Left colon (tissue), 2 donors: ENCODE results near the gene PPIB. TPM values are rescaled to one million over a fixed set of nuclear protein-coding genes. Genes with fewer than 3 reads are reported as not detected.
"Not testable (repeated sequence)": the region's sequence is repeated elsewhere in the genome, so short reads cannot be mapped to it uniquely, and the experiment has no call there.

Source experiments
- ATAC-seq: fragments of 200-7000 bp; cut with Tn5 transposase; one replicate; pipeline ENCODE4 v1.9.1; 2020; ENCODE audit warnings: mild to moderate bottlenecking, moderate library complexity
- DNase-seq, 2 donors: peaks; one replicate each; pipeline ENCODE4 v3.0.0-alpha.2; 2020
- intact Hi-C, 2 donors: fragments of 100-400 bp; cut with DNase I in 1 of 2; cut with micrococcal nuclease in 1 of 2; formaldehyde crosslinking; loops; one replicate each; pipeline versions ENCODE4 v1.11.2 to v1.14.0; 2022; cut with DNase I, micrococcal nuclease
- total RNA-seq, 2 donors: library from RNA; stranded (reverse); fragmentation: NEBNext Ultra II Directional; extraction: Animal tissue kit (Norgen Biotek cat#: 25700); gene quantifications; one replicate each; pipeline ENCODE4 v1.2.1, GENCODE V29; 2021
- donor health status: DM: no; HTN: no; CAD: no.
- donor health status: DM: yes; HTN: yes; CAD: no.

Gene PPIB
- total RNA-seq, 2 donors from 2014 or later, result 284 to 324 TPM

DNA sequence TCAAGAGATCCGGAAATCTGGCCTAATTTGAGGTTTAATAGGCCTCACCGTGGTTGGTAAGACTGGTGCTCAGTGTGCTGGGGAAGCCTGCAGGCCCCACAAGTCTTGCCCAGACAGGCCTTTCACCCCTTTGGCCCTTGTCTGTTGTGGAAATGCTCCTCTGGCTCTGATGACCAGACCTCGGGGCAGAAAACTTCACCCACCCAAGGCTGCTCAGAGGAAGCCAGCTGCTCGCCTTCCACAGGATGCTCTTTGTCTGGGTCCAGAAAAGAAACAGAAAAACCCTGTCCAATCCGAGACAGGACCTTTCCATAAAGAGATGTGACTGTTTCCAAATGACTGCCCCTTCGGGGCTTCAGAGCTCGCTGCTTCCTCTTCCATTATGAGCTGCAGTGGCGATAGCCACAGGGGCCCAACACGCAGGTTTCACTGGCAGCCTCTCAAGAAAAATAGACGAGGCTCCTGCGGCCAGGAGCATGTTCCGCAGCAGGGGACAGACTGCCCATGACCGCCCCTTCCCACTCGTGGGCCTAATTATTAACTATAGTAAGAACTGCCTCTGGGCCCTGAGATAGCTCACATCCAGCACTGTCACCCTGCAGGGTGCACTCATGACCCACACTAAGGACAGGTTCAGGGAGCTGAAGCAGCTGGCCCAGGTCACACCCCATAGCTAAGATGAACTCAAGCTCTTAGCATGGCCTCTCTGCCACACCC lies 18.1 kb downstream of the PPIB start:
- peak; percentile 26 for ATAC-seq
- DNase-seq, result no peak
- intact Hi-C loops, result no loop called here

DNA sequence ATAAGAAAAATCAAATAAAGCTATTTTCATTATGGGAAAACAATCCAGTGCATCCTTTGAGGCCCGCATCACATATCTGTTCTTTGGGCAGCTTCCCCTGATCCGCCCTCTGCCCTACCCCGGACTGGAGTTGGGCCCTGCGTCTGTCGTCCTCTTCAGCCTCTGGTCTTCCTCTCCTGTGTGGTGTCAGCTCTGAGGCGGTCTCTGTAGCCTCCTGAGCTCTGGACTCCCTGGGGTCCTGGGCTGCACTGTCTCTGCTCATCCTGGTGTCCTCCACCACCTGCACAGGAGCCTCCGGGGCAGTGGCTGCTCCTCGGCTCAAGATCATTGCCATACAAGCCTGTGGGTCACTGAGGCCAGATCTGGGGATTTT lies 18.6 kb downstream of the PPIB start:
- no peak for DNase-seq
- no peak for ATAC-seq
- intact Hi-C loops, result no loop called here

- intact Hi-C loops, result no loop called here
Observed at GRCh38 chr15:64143276-64143675, 19.5 kb downstream of the PPIB start.

GRCh38 chr15:64141798-64142512 lies 20.9 kb downstream of the PPIB start:
- ATAC-seq (no peak), DNase-seq (no peak)
- intact Hi-C loops, result no loop called here

More at GRCh38 chr15:64143276-64143675, 19.5 kb downstream of the PPIB start:
- DNase-seq (no peak), ATAC-seq (no peak)

DNA sequence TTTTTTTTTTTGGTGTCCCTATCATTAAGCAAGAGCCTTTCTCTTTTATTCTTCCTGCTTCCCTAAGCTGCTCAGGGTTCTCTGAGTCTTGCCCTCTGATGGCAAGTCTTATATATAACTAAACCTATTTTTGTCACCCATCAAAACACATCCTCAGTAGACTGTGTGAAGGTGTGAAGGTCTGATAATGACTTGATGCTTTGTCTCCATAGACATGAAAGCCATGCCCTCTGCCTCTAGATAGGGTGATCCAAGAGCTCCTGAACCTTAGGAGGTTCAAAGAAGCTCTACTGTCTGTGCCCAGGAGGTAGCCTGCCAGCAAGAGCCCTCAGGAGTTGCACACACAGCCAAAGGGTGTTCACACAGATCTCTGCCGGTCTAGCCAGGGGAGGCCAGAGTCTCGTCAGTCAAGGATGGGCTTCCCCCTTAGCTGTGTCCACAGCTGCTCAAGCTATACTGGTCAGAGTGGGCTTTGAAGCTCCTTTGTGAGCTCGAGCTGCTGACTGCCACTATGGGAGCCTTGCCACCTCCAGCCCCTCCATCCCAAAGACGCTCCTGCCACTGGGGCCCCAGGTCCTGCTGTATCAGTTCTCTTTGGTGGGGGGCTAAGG lies 24.4 kb downstream of the PPIB start:
- intact Hi-C loops, result no loop called here
- no peak for ATAC-seq
- DNase-seq, result no peak

- ATAC-seq (peak; percentile 23), DNase-seq (no peak)
- intact Hi-C loops, result no loop called here
Observed at GRCh38 chr15:64137226-64137833, 25.5 kb downstream of the PPIB start.

DNA sequence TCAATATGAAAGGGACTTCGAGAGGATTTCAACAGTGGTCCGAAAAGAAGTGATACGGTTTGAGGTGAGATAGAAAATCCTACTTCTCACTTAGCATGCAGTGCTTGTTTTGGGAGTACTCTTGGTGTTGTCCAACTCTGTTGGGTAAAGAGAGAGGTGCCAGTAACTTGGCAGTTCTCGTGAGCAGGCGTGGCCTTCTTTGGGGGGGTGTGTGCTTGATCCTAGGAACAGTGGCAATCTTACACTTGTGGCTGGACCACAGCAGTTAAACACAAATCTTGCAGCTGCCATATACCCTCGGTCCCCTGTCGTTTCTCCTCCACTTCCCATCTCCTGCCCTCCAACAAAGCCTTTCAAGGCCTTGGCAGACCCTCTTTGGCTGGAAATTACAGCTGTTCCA lies 26.5 kb downstream of the PPIB start:
- intact Hi-C loops, result no loop called here
- DNase-seq, result no peak
- no peak for ATAC-seq

GRCh38 chr15:64134345-64134829 lies 28.4 kb downstream of the PPIB start:
- DNase-seq, result no peak
- intact Hi-C loops, result no loop called here
- no peak for ATAC-seq

- ATAC-seq (no peak), DNase-seq (no peak)
- intact Hi-C loops, result no loop called here
Observed at GRCh38 chr15:64133623-64134344, 29.0 kb downstream of the PPIB start.

DNA sequence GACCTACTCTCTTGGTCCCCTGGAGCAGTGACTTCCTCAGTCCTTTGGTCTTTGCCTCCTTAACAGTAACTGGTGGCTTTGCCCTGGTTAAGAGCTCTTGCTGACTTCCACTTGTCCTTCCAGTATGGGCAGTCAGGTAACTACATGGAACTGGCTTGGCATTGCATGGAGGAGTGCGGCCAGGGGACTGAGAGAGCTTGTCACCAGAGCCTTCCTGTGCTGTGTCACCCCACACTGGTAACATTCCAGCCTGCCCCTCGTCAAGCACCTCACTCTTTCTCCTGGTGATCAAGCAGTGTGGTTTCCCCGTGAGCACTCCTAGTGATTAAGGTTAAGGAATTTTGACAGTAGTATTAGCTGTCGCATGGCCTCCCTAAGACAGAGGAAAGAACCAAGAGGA lies 30.6 kb downstream of the PPIB start:
- no peak for ATAC-seq
- DNase-seq, result no peak
- intact Hi-C loops, result no loop called here

DNA sequence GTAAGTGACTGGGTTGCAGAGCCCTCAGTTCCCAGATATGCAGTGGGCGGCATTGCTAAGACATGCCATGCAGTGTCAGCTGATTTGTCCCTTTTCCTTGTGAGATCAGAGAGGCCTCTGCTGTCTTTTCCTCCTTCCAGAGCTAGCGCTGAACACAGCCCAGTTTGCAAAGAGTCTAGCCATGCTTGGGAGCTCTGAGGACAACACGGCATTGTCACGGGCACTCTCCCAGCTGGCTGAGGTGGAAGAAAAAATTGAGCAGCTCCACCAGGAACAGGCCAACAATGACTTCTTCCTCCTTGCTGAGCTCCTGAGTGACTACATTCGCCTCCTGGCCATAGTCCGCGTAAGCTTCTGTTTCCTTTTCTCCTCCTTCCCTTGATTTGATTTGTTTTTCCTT lies 31.3 kb downstream of the PPIB start:
- DNase-seq, result no peak
- intact Hi-C loops, result no loop called here
- ATAC-seq, result no peak

- intact Hi-C loops, result no loop called here
- no peak for ATAC-seq
- no peak for DNase-seq
Observed at GRCh38 chr15:64130159-64130558, 32.7 kb downstream of the PPIB start.

GRCh38 chr15:64127521-64128270 lies 35.1 kb downstream of the PPIB start:
- intact Hi-C loops, result no loop called here
- ATAC-seq (no peak), DNase-seq (no peak)

GRCh38 chr15:64125978-64126377 lies 36.8 kb downstream of the PPIB start:
- DNase-seq (no peak), ATAC-seq (no peak)
- intact Hi-C loops, result no loop called here

DNA sequence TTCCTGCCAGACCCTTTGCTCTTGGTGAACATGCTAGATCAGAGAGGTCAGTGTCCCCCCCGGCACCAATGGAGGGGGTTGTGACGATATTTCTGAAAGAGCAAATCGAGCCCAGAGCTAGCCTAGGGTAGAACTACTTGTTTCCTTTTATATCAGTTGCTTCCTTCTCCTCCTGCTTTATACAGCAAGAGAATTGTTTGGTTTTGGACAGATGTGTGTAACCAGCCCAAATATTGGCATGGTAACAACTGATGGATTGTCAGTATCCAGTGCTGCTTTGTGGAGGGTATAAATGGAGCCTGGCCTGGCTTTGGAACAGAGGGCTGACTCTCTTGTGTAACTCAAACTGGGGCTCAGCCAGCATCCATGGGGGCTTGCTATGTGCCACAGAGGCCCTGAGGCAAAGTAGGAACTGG lies 39.9 kb downstream of the PPIB start:
- DNase-seq, result no peak
- intact Hi-C loops, result no loop called here
- ATAC-seq, result no peak

DNA sequence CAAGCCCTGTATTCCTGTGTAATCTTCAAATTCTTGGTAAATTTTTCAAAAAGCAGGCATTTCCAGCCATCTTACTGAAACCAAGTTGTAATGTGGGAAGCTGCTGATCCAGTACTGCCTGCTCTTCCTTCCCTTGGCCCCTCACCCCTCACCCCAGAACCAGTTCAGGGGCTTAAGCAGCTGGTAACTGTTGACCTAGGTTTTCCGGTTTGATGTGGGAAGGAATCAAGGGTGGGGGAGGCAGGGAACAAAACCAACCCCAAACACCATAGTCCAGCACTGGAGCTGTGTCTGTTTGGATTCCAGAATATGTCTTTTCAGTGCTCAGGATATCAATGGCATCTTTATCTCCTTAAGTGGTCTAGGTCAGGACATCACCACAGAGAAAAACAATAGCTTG lies 40.4 kb downstream of the PPIB start:
- no peak for DNase-seq
- intact Hi-C loops, result no loop called here
- no peak for ATAC-seq

DNA sequence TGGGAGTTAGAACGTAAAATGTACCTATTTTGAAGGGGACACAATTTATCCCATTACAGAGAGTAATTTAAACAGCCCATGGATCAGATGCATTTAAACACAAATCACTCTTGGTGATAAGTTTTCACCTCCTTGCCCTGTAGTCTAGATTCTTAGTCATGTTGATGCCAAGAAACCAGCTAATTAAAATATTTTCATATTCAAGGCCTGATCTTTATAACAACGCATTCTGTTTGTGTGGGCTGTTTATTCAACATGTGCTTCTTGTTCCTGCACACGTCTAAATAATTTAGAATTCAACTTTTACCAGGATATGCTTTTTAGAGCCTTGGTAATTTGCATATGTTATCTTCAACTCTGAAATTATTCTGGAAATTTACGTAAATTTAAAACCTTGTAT lies 41.2 kb downstream of the PPIB start:
- DNase-seq (no peak), ATAC-seq (no peak)
- intact Hi-C loops, result no loop called here

DNA sequence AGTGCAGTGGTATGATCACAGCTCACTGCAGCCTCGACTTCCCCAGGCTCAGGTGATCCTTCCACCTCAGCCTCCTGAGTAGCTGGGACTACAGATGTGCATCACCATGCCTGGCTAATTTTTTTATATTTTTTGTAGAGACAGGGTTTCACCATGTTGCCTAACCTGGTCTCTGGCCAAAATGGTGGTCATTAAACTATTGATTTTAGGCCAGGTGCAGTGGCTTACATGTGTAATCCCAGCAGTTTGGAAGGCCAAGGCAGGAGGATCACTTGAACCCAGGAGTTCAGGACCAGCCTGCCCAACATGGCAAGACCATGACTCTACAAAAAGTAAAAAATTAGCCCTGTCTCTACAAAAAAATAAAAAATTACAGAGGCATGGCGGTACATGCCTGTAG lies 42.5 kb downstream of the PPIB start:
- ATAC-seq, intact Hi-C loops, DNase-seq: not testable (repeated sequence)
